HG03159 (cell line): ENCODE results near the gene MR1.

ENCODE experiments used
- ATAC-seq: cut with Tn5 transposase; IDR thresholded peaks from one replicate; pipeline ENCODE4 v1.9.1; 2021; ENCODE audit warnings: mild to moderate bottlenecking, moderate library complexity; ENCODE audit not compliant: unreplicated experiment

Gene MR1

DNA sequence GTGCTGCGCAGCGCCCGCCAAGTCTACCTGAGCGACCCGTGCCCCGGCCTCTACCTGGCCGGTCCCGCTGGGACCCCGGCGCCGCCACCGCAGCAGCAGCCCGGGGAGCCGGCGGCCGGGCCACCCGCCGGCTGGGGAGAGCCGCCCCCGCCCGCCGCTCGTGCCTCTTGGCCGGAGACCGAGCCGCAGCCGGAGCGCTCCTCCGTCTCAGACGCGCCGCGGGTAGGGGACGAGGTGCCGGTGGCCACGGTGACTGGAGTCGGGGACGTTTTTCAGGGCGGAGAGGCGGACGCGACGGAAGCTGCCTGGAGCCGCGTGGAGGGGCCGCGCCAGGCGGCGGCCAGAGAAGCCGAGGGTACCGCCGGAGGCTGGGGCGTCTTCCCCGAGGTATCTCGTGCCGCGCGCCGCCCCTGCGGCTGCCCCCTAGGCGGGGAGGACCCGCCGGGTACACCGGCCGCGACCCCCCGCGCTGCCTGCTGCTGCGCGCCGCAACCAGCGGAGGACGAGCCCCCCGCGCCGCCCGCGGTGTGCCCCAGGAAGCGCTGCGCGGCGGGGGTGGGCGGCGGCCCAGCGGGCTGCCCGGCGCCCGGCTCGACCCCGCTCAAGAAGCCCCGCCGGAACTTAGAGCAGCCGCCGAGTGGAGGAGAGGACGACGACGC lies 55.4 kb downstream of the MR1 start:
- peak; percentile 4 for ATAC-seq

DNA sequence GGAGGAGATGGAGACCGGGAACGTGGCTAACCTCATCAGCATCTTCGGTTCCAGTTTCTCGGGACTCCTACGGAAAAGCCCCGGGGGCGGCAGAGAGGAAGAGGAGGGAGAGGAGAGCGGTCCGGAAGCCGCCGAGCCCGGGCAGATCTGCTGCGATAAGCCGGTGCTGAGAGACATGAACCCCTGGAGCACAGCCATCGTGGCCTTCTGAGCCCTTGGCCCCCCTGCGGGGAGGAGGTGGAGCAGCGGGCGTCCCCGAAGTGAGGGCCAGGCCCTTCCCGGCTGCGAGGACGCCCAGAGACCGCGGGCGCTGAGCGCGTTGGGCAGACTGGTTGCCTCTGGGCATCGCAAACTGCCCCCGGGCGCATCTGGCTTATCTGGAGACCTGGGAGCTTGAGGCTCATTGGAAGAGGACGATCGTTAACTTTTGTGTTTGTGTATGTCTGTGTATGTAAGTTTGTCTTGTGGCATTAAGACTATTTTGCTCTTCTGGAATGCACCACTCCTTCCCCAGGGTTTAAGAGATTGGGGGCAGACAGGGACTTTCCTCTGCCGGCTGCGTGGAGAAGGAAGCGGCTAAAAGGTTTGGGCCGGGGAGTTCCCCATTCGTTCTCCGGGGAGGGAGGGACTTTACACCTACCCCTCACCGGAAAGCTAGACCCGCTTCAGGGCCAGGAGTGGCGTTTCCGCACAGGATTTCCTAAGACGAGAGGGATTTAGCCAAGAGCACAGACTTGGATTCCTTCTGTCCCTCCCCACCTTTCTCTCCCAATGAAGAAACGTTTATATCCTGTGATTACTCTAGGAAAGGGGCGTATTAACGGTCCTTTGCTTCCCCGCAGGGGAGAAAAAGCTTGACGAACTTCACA lies 56.1 kb downstream of the MR1 start:
- ATAC-seq = peak; percentile 36

DNA sequence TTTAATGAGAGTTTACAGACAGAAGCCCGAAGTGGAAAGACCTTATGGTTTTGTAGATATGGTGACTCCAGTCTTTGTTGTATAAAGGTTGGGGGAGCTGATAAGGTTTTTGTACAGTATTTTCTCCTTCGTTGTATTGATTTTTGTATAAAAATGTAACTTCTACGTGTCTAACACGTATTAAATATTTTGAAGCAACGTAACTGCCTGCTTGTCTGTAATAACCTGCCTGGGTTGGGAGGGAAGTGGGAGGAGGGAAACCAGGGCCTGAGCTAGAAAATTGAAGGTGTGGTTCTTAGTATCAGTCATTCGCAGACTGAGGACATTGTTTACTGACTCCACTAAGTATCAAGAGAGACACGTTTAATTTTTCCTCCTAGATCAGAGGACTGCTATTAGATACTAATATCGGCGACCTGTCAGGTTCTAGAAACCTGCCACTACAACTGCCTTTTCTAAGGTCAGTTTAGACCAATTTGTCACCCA lies 56.9 kb downstream of the MR1 start:
- no peak for ATAC-seq

DNA sequence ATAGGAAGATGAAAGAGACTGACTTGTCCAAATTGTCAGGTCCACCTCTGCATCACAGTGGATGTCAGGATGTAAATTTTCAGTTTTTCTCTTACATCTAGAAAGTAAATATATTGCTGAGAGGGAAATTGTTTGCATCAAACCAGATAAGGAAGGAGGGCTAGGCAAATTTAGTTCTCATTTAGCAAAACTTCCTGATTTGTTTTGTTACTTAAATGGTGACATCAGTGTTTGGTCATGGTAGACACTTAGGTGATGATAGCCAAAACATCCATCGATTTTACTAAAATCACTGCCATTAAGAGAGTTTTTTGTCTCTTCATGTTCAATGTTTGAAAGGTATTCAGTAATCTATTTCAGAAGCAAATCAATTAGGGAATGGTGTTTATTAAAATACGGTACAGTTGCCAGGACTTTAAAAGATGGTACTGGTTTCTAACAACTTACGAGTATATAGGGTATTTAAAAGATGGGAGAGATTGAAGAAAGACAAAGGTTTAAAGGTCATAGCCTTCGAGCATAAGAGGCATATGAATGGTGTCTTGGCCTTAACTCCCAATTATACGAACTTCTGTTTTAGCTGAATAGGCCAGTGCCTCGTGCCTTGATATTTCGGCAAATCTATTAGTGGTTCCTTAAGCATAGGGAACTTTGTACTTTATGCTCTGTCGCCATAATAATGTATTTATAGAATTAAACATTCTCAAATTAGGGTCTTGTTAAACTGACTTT lies 57.7 kb downstream of the MR1 start:
- no peak for ATAC-seq

DNA sequence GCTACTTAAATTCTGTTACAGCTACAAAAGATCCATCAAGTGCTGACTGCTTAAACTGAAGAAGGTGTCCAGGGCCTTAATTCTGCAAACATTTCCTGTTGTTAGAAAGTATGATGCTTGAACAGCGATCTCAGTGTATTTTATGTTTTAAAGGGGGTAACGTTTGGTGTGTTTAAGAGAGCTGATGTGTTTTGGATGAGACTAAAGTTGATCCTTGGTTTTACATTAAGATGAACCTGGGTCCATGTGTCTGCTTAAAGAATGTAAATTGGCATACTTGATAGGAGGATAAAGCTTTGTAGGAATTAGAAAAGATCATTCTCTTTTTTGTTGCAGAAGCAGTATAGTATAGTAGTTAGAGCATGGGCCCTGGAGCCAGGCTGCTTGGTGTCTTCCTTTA lies 58.3 kb downstream of the MR1 start:
- ATAC-seq = no peak

DNA sequence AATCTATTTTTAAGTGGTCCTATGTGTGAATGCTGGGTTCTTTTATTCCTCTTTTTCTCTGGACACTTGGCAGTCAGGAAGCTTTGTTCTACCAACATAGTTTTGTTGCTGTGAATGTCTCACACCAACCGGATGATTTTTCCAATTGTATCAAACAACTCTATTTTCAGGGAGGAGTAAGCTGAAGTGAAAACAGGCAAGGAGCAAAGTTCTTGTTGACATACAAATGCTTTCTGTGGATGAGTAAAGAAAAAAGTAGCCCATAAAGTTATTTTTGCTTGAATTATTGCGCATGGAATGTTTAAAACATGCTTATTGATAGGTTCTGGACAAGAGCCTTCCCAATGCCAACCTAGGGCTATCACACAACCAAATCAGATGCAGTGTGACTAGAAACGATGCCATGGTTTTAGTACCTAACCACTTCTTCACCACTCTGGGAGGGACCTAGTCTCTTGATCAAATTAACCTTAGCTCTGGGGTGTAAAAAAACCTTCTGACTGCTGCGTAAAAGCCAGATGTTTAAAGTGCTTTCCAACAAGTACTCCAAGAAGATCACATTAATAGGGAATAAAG lies 59.2 kb downstream of the MR1 start:
- ATAC-seq = no peak

DNA sequence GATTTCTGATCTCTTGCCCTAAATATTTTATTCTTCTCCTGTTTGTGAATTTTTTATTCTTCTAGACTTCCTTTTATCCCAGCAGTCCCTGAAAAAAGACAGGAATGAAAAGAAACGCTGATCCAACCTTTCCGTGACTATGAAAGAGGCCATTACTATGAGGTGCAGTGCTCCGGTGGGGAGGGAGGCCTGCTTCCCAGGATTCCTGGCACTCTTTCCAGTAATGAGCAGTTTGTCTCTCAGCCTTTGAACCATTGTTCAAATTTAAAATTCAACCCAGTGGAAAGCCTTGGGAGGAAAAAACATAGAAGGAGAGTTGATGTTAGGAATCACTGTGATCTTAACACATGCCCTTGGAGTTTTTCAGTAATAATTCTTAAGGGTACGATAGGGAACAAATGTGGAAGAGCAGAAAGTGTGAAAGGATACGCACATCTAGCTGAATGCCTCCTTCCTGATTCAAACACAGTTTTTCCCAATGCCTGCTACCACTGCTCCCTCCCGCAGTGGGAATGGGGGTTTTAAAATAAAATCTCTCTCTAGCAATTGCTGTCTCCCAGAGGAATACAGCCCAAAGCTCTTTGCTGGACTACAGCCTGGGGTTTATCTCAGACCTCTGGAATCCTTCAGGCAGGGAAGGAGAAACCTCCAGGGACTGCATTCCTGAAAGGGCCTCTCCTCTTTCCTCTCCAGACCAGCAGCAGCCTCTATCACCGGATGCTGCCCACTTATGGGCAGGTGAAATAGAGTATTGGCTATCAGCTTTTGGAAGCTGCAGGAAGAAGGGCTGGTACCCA lies 60.8 kb downstream of the MR1 start:
- ATAC-seq = no peak

DNA sequence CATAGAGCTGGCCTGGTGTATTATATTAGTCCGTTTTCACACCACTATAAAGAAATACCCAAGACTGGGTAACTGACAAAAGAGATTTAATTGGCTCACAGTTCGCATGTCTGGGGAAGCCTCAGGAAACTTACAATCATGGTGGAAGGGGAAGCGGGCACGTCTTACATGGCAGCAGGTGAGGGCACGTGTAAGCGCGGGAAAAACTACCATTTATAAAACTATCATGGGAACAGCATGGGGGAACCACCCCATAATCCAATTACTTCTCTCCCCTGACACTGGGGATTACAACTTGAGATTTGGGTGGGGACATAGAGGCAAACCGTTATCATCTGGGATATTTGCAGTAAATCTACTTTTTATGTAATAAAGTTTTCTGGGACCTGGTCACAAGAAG lies 61.5 kb downstream of the MR1 start:
- ATAC-seq = no peak

DNA sequence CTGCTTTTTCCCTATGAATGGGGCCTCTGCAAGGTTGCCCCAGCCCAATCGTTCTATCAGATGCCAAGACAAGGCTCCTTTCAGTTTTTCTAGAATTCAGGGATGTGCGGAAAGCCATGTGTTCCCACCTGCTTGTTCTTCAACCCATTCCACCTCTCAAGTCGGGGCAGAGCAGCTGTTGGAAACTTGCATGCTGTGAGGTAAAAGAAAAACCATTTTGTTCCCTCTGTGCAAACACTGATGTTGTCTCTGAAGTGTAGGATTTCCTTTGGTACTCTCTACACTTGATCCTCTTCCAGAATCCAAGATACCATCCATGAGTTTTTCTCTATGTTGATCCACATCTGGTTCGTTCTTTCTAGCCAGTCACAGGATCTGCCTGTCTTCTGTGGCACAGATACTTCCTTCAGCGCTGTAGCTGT lies 62.0 kb downstream of the MR1 start:
- ATAC-seq = no peak

DNA sequence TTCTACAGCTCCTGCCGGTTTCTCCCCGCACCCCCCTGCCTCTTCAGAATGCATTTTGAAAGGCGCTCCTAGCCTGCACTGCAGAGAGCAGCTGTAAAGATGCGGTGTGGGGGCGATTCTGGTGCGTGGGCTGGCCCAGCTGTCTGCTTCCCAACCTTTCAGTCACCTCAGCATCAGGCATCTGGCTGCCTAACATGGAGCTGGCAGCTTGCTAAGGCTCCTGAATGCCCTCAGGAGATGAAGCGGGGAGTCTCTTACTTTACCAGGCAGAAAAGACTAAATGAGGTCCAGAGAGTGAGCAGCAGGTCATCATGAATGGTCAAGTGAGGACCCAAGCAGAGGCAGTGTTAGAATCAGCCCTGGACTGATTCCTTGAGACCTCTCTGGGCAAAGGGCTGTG lies 63.5 kb downstream of the MR1 start:
- no peak for ATAC-seq

DNA sequence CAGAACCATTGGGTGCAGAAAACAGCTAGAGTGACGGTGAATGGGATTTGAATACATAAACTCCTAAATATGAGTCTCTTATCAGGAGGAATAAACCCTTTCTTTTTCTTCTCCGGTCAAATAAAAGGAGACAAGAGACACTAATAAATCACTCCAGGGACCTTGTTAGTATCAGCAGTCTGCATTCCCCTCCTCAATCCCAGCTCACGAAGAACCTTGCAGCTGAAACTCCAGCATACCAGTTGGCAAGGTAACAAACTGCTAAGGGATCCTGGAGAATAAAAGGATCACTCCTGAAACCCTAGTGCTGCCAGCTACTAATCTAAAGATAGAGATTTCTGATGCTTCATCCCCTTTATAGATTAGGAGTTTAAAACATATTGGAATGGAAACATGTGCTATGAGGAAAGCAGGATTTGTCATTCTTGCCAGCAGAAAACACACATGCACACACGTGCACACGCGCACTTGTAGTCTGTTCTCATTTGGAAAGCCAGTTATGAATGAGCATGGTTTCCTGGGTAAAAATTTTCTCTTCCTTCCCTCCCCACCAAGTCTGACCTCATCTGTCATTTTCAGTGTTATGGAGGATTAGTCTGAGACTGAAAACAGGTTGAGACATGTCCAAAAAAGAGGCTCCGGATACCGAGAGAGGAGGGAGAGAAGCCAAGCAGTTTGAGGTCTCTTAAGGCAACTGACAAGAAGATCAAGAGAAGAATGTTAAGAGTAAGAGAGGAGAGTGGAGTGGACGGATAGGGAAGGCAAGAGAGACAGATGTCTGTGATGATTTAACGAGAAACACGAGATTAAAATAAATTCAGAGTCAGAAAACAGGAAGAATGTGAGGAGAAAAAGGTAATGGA lies 65.6 kb downstream of the MR1 start:
- ATAC-seq = peak; percentile 56

DNA sequence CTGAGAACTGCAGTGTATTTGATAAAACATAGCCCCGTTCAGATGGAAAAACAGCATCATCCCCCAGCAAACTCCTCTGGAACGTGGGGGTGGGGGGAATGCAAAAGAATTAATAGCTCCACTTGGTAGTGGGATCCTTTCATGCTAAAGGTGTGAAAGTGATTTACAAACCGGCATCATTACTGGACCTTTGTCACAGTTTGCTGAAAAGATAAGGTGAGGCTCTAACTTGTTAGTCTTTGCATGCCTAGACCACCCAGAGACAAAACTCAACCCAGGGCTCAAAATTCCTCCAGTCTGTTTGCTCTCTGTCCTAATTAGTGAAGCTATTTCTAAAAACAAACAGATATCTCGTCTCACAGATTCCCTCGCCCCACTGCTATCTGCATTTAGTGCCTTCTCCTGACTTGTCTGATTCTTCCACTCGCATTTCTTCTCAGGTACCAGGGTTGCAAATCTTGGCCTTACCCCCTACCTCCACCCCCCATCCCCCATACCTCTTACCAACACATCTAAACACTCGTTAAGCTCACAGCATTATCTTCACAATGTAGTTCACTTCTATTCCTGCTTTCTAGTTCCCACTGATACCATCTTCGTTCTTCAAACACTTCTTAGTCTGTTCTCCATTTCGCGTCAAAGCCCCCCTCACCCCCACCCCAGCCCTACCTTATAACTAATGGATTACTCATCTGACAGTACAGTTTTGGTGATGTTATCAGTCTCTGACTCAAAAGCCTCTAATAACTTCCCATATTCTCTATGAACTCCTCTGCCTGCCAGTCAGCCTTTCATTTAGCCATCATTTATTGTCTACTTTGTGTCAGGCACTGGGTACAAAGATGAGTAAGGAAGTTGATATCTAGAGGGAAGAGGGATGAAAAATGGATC lies 66.5 kb downstream of the MR1 start:
- no peak for ATAC-seq

DNA sequence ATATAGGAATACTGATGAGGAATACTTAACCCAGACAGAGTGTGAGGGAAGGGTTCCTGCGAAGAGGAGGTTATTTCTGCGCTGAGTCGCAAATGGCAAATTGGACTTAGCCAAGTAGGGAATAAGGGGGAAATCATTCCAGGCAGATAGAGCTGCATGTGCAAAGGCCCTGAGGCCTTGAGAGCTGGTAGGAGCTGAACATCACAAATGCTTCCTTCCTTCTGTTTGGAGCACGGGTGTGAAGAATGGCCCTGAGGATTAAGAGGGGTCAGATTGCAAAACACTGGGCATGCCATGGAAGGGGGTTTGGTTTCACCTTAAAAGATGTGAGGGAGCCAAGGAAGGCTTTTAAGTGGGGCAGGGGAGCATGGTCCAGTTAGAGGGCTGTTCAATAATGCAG lies 67.2 kb downstream of the MR1 start:
- no peak for ATAC-seq

DNA sequence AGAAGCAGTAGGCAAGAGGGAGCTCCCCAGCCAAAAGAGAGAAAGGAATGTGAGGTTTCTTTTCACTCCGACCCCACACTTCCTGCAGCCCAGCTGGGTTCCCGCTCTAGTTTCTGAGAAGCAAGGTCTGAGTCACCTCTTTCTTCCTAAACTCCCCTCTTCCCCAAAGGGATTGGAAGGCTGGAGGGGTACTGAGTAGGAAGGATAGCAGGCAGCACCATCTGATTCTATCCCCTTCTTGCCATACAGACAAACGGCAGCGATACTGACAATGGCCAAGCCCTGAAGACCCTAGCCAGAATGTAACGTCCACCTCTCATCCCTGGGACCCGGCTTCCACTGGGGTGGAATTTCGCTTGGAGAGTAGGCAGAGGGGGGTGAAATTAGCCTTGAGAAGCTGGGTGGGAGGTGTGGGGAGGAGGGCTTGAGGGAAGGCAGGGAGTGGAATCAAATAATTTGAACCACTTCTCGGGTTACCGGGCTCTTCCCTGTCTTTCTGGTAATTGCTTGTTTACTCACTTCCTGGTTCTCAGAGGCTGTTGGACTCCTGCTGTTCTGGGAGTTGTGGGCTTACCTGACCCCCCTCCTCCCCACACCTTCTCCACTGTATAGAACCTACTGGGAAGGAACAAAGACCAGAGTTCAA lies 67.9 kb downstream of the MR1 start:
- no peak for ATAC-seq

DNA sequence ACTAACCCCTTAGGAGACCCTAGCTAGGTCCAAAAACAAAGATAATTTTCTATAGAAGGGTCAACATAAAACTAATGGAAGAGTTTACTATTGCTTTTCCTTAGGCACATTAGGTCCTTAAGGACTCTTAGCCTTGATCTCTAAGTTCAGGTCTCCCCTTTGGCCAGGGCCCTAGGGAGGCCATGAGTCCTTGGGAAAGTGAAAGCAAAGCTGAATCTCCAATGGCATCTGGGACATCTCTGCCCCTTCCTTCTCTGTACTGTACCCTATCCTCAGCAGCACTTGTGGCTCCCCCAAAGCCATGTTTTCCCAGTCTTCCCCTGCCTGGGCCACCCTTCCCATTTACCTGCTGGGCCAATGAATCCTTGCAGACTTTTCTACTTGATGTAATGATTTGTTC lies 69.1 kb downstream of the MR1 start:
- ATAC-seq = no peak

DNA sequence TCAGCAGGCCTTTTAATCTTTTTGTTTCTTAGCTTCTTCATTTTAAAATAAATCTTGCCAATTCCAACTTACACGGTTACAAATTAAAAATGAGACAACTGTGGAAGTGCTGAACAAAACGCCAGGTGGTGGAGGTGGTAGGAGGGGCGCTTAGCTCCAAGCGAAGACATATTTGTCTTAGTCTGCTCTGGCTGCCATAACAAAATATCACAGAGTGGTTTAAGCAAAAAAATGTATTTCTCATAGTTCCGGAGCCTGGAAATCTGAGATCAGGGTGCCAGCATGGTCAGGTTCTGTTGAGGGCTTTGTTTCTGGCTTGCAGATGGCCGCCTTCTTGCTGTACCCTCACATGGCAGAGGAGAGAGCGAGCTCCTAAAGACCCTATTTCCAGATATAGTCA lies 69.6 kb downstream of the MR1 start:
- no peak for ATAC-seq

DNA sequence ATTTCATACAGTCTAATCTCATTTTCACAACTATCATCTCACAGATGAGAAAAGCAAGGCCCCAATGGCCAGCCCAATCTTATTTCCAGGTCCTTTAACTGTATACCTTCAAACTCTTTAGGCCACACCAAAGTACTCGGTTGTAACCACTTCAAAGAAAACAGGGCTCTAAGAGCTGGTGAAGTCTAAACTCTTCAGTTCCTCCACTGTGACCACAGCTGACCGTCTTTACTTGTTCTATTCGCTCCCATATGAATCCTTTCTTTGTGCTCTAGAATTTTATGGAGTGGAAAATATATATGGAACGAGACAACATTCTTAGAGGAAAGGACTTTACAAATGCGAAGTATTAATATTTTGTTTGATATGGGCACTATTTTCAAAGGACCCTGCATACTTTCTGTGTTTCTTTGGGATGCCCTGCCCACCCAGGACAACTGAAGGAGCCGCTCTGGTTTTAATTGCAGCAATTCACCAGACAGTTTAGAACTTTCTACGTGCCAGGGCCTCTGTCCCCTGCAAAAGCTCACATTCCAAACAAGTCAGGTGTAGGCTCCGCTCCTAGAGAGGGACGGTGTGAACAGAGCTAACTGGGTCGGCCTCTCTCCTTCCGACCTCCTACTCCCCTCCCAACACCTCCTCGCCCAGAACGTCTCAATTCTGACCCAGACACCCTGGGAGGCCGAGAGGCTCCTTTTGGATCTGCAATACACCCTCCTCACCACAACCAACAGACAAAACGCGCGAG lies 70.4 kb downstream of the MR1 start:
- peak; percentile 37 for ATAC-seq
